Stimulated activated naive CD4-positive, alpha-beta T cell (primary cell): ENCODE data around the gene ST8SIA5.

Source experiments
- DNase-seq, 6 experiments: peaks; one replicate each; lab custom pipeline; 2025; lab: John Stamatoyannopoulos, UW

ST8SIA5 gene

GRCh38 chr18:46629361-46629760 lies 127.5 kb downstream of the ST8SIA5 start:
- DNase-seq, result no peak

- DNase-seq, result no peak
Measured at GRCh38 chr18:46628206-46628605, 128.6 kb downstream of the ST8SIA5 start.

GRCh38 chr18:46627136-46627535 lies 129.7 kb downstream of the ST8SIA5 start:
- no peak for DNase-seq

- DNase-seq, result no peak
Measured at GRCh38 chr18:46625069-46625468, 131.8 kb downstream of the ST8SIA5 start.

GRCh38 chr18:46624127-46624526 lies 132.7 kb downstream of the ST8SIA5 start:
- peak in 1 of 6 experiments; percentile 31 for DNase-seq

GRCh38 chr18:46623541-46623940 lies 133.3 kb downstream of the ST8SIA5 start:
- DNase-seq, result peak in 2 of 6 experiments; percentile 14 to 34

DNA sequence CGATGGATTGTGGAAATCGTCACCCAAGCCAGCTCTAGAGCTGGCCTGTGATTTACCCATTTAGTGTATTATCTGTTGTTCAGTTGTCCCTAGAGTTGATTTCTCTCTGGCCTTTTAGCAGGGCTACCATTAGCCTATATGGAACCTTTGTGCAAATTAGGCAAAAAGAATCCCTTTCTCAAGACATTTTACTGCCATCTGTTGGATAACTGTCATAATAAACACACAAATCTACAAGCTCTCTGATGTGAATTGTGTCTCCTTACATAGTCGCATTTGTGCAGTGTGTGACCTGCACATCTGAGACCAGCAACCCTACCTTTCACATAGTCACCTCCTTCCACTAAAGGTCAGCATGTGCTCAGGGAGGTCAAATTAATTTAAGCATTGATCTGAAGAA lies 133.9 kb downstream of the ST8SIA5 start:
- no peak for DNase-seq

GRCh38 chr18:46622451-46622850 lies 134.4 kb downstream of the ST8SIA5 start:
- DNase-seq, result no peak

GRCh38 chr18:46621871-46622270 lies 135.0 kb downstream of the ST8SIA5 start:
- DNase-seq, result no peak

GRCh38 chr18:46621111-46621766 lies 135.6 kb downstream of the ST8SIA5 start:
- peak in 2 of 6 experiments; percentile 3 to 20 for DNase-seq

DNA sequence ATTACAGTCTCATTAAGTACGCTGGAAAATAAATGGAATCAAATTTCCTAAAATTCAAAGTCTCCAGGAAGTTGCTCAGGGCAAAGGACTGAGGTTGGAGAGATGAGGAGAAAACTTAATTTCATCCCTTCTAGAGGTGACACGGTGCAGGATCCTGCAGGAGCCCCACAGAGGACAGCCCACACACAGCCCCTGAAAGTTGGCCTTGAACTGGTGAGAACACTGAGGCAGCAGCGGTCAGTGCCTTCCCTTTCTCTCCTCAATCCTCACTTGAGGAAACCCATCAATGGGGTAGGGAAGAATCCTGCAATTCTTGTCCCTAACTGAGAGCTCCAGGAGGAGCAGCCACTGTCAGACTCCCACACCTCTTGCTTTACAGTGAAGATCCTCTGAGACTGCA lies 137.3 kb downstream of the ST8SIA5 start:
- DNase-seq, result no peak
